GM19239 (cell line): ENCODE data around the gene FAXDC2.

Source experiments
- DNase-seq: peaks from one replicate; pipeline ENCODE4 v3.0.0; 2011; ENCODE audit warnings: low spot score; ENCODE audit not compliant: insufficient read length
- FAIRE-seq: peaks from 2 replicates; lab custom pipeline; 2011; peaks lifted over from hg19 to GRCh38; lab: Jason Lieb, UNC

FAXDC2 gene

GRCh38 chr5:154802050-154802449, 48.4 kb downstream of the FAXDC2 start:
- FAIRE-seq (no peak), DNase-seq (no peak)

DNA sequence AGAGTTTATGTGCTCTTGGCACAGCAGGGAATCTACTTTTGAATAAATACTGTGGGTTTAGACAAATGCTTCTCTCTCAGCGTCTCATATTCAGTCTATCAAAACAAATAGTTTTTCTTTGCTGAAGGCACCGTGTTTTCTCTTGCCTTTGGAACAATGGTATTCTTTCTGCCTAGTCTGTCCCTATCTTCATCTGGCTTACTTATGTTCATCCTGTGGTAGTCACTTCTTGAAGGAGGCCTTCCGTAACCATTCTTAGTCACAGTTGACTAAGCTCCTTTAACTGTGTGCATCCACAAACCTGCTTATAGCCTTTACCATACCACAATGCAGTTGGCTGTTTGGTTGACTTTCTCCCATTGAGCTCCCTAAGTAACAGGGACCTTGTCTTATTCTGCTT, 49.3 kb downstream of the FAXDC2 start:
- FAIRE-seq, result no peak
- no peak for DNase-seq

DNA sequence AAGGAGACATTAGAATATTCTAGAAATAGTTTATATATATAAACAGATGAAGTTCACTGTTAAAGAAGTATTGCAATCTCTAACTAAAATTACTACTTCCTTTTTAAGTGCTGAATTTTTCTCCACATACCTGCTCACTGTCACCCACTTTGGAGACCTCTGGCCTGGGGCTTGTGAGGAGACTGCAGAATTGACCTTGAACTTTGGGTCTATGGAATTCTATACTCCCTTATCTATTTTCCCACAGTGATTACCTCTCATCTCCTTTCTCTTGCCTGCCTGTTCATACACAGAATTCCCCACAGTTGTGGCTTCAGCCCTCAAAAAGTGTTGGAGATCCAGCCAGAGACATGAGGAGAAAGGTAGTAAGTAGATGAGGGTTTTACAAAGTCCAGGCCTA, 49.8 kb downstream of the FAXDC2 start:
- DNase-seq, result no peak
- FAIRE-seq, result no peak

GRCh38 chr5:154797762-154798161, 52.6 kb downstream of the FAXDC2 start:
- DNase-seq (no peak), FAIRE-seq (no peak)

- FAIRE-seq, result no peak
- no peak for DNase-seq
These were observed 55.2 kb downstream of the FAXDC2 start for GRCh38 chr5:154795235-154795596.

DNA sequence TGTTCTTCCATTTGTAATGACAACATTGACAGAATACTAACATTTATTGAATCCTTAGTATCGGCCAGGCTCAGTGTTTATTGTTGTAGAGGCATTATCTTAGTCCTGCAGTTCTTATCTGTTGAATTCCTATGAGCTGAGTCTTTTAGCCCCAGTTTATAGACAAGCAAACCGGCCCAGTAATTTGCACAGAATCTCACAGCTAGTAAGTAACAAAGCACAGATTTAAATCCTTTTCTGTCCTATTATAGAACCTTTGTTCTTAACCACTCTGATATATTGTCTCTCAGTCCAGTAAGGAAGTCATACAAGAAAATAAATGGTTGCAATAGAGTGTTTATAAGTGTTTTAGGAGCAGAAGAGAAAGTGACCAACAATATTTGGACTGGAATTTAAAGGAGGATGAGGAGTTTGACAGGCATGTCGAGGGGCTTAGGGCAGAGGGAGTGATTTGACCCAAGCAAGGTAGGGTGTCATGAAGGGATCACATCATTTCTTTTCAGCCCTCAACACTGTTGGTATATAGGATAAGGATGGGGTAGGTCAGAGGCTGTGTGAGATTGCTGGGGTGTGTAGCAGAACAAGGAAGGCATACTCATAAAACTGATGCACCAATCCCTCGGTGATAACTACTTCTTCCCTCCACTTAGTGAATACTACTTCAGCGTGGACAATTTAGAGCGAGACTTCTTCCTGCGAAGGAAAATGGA, 55.7 kb downstream of the FAXDC2 start:
- FAIRE-seq (no peak), DNase-seq (no peak)

DNA sequence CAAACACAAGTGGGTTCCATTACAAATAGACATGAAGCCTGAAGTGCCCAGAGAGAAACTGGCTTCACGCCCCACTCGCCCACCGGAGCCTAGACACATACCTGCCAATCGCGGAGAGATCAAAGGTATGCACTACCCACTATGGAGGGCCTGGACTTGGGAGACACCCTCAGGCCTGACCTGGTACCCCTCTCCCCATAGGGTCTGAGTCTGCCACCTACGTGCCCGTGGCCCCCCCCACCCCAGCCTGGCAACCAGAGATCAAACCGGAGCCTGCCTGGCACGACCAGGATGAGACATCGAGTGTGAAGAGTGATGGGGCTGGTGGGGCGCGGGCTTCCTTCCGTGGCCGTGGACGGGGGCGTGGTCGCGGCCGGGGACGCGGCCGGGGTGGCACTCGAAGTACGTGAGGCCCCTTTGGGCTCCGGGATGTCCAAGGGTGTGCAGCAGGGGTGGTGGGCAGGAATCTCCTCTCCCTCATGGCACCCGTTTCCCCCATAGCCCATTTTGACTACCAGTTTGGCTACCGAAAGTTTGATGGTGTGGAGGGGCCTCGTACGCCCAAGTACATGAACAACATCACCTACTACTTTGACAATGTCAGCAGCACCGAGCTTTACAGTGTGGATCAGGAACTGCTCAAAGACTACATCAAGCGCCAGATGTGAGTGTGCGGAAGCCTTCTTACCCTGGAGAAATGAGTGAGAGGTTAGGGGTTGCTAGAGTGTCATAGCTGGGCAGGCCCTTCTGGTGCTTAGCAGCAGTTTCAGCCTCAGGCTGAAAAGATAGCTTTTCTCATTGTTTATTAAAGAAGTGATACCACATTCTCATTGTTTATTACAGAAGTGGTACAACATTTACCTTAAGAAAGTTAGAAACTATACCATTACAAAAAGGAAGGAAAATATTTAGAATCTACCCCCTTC, 56.5 kb downstream of the FAXDC2 start:
- DNase-seq (no peak), FAIRE-seq (no peak)

GRCh38 chr5:154791535-154791934, 58.9 kb downstream of the FAXDC2 start:
- no peak for DNase-seq
- FAIRE-seq, result no peak

GRCh38 chr5:154788212-154788611, 62.2 kb downstream of the FAXDC2 start:
- FAIRE-seq, result peak; percentile 33
- DNase-seq, result no peak

GRCh38 chr5:154786414-154786813, 64.0 kb downstream of the FAXDC2 start:
- DNase-seq, result no peak
- FAIRE-seq, result no peak

DNA sequence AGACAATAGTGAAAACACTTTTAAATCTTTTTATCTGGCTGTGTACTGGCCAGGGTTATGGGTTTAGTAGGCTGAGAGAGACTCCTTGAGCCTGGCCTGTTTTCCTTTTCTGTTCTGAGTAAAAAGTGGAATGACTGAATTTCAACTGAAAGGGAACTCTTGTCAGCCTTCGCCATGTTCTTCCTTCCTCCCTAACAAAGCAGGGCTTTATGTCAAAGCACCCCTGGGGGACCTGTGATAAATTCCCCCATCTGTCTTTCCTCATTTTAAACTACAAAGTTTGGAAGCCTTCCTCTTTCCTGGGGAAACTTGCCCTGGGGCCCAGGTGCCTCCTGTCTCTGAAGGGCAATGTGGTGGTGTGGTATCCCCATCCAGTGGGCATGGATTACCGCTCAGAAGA, 65.5 kb downstream of the FAXDC2 start:
- FAIRE-seq, result no peak

DNA sequence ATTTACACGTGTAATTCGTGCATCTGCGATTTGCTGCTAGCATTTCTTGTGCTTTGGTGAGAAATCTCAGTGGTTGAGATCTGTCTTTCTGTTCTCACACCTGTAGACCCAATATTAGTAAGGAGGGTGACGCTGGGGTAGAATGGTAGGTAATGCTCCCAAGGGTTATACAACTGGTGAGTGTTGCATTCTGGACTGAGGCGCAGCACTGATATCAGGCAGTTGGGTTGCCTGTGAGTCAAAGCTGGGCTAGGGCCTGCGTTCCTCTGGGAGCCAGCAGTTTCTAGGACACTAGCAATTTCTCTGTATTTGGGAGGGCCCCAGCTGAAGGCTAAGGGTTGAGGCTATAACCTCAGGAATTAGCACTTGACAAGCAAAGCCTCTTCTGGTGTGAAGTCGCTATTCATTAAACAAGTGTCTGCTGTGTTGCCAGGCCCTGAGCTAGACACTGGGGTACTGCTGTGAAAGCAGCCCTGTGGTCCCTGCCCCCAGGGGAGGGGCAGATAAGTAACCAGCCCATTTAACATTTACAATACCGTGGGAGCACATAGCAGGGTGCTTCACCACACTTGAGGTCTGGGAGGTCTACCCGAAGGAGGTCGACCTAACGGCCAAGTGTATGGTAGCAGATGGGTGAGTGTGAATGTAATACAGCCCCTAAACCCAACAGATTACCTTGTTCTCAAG, 66.5 kb downstream of the FAXDC2 start:
- DNase-seq, result no peak
- FAIRE-seq, result no peak

More for the DNA sequence above, 65.5 kb downstream of the FAXDC2 start:
- DNase-seq, result no peak

DNA sequence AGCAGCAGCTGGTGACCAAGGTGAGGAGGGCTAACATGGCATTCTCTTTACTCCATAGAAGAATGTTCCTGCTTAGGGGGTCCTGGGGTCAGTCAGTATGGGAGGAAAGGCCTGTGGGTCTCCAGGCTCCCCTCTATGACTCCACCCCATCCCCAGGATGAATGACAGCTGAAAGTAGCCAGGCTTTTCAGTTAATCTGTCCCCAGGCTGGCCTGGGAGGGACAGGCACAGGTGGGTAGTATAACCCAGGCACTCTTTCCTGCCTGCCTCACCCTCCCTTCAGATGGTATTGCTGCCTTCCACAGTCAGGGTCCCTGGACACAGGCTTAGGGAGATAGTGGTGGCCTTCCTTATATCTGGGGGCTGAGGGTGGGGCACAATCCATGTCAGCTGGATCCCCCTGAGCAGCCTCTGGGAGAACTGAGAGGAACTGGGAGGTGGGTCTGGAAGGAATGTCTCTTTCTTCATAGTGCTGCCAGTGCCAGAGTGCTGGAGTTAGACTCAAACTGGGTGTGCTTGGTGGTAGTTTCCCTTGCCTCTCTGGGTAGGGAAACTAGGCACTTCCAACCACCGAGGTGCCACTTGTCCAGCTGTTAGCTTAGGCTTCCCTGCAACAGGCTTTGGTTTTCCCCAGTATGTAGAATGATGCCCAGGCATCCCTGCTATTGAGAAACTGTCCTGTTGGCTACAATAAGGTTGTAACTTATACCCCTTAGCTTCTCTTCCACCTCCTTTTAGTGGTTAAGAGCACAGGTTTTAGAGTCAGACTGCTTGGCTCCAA, 67.4 kb downstream of the FAXDC2 start:
- DNase-seq (no peak), FAIRE-seq (no peak)

DNA sequence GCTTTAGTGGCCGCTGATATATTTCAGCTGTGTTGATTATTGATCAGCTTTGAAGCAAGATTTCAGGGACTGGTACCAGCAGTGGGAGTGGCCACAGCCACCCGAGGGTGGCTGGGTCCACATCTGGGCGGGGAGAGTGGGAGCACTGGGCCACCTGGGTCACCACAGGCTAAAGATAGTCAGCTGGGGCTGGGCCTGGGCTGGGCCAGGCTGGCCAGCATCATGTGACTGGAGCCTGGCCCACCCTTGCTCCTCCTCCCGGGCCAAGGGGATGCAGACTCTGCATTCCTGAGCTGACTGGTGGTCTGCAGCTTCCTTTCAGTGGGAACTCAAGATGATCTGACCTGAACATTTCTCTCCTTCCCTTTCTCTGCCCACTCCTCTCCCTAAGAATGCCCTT, 68.1 kb downstream of the FAXDC2 start:
- no peak for DNase-seq
- FAIRE-seq, result no peak

DNA sequence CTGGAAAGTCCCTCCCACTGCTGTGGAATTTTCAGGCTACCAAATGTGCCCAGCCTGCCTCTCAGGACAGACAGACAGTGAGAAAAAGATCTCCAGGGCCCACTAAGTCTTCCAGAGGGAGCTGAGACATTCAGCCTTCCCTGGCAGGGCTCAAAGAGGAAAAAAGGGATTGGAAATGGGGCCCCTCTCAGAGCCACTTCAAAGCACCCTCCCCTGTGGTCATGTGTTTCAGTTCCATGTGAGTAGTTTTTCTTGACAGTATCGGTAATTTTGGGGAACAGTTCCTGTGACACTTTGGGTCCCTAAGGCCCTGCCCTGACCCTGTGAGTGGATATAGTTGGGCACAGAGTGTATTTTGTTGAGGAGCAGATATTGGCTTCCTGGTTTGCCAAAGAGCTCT, 70.3 kb downstream of the FAXDC2 start:
- FAIRE-seq, result no peak
- no peak for DNase-seq

GRCh38 chr5:154779105-154779504, 71.3 kb downstream of the FAXDC2 start:
- DNase-seq (no peak), FAIRE-seq (no peak)

DNA sequence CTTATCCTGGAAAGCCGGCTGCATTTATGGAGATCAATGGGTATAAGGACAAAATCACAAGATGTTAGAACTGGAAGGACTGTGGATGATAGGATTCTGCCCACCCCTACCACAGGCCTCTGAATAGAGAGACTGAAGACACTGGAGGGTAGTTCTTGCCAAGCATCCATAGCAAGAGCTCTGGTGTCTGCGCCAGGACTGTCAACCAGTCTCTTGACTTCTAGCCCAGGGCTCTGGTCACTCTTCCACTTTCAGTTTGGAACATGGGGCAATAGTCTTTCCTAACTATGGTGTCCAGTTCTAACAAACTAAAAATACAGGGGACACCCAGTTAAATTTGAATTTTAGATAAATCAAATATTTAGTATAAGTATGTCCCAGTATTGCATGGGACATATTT, 71.9 kb downstream of the FAXDC2 start:
- DNase-seq, result no peak
- FAIRE-seq, result no peak

DNA sequence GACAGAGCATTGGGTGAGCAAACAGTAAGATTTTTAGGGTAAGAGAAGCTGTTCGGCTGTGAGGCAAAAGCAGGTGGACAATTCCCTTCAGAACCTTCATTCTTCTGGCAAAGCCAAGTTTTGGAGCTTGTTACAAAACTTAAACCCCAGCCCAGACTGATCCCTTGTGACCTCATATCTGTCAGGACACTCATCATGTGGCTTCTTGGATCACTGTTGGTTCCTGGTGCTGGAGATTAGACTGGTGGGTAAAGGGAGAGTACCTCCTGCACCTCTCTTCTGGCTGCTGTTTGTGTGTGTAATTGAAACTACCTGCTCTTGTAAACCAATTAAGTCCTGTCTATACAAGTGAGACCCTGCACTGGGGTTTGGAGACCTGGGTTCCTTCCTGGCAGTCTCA, 74.2 kb downstream of the FAXDC2 start:
- DNase-seq, result no peak
- no peak for FAIRE-seq

- DNase-seq (no peak), FAIRE-seq (no peak)
These were observed 77.1 kb downstream of the FAXDC2 start for GRCh38 chr5:154773326-154773725.

DNA sequence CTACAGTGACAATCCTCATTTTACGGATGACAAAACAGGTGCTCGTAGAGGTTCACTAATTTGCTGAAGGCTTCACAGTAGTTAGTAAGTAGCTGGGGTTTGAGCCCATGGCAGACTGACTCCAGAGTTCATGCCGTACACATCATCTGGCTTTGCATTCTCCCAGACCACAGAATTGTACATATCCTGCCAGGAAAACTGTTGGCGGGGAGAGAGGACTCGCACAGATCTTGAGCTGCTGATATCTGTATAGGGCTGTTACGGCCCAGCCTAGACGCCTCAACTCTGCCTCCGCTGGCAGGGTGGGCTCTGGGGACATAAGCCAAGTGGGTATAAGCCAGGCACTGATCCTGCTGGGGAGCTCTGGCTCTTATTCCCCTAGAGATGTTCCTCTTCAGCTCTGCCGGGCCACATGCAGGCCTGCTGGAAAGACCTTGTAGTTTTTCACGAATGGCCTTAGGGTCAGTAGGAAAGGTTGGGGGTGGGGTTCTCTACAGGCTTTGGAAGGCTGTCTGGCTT, 79.0 kb downstream of the FAXDC2 start:
- DNase-seq (no peak), FAIRE-seq (no peak)
